ENCODE measurements around the gene ASB16.

ASB16 gene

DNA sequence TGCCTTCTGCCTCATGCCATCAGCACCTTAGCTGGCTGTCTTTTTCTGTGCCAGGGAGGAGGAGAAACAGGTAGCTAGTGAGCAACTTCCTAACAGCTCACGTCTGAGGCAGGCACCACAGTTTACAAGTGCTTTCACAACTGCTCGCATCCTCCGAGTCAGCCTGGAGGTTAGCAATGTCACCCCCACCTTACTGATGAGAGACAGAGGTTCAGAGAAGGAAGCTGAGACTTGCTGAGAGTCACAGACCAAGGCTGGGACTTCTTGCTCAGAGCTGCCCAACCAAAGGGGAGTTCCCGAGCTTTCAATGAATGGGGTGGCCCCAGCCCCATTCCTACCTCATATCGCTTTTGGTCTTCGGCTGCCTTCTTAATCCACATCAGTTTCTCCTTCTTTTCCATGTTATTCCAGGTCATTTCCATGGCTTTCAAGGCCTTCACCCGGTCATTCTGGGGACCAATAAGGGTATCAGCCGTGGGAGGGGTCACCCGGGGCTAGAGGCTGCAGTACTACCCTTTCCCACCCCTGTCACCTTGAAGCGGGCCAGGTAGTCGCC is 39.4 kb downstream of the ASB16 start:
- no peak for DNase-seq (ENCODE audit: low read depth, low spot score)

DNA sequence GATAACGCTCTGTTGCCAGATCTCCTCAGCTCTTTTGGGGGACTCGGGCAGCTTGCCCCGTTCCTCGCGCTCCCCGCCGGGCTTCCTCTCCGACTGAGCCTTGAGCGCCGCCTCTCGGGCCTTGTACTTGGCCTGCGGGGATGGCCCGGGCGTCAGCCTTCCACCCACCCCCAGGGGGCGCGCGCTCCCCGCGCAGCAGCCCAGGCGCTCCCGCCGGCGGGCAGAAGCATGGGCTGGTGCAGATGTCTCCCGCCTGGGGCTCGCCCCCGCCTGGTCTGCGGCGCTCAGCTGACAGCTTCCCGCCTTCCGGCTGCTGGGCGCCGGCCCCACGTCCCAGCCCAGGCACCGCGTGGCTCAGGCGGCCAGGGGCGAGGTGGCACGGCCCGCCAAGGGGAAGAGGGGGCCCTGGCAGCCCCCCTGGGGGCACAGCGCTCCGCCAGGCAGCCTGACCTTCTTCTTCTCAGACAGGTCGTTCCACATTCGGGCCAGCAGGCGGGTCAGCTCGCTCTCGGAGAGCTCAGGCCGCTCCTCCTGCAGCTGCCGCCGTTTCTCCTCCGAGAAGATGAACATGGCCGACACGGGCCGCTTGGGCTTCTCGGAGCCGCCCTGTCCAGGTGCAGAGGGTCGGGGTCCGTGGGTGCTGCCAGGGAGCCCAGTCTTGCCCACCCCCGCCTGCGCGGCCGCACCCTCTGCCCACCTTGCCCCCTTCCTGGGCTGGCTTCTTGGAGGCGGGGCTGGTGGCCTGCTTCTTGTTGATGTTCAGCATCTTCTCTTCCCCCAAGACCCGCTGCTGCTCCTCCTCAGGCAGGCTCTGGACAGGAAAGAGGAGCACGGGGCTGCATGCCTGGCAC is 40.1 kb downstream of the ASB16 start:
- DNase-seq (ENCODE audit: low read depth, low spot score) = peak; percentile 78

DNA sequence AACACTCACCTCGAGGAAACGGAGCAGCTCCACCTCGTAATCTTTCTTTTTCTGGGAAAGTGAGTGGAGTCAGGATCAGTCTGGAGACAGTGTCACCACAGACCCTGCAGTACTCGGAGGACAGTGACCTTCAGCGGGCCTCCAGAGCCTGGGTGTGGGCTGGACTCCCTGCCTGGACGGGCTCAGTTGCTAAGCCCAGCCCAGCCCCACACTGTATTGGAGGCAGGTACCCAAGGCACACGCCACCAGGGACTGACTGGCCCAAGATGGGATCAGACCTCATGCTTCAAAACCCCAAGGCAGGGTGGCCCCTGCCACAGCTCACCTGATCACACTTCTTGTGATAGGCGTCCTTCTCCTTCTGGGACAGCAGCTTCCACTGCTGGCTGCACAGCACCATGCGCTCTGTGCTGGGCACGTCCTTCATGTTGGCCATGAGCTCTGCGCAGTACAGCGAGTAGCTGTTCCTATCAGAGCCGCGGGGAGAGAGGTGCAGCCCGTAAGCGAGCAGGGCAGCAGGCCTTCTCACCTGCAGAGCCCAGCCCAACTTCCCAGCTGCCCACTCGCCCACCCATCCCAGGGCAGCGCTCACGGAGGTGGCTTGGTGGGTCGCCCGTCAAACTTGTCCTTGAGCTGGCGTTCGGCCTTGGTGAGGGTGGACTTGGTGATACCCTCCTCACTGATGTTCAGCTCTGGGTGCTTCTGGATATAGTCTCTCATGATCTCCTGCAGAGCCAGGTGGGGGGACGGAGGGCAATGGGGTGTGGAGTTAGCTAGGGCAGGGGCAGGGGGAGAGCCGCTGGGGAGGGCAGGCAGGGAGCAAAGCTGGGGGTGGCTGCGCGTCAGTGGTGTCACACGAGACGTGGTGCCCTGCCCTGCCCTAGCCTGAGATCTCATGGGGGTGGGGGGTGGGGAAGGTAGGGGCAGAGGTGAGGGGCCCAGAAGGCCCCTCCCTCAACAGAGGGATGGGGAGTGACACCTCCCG is 41.1 kb downstream of the ASB16 start:
- no peak for DNase-seq (ENCODE audit: low read depth, low spot score)

DNA sequence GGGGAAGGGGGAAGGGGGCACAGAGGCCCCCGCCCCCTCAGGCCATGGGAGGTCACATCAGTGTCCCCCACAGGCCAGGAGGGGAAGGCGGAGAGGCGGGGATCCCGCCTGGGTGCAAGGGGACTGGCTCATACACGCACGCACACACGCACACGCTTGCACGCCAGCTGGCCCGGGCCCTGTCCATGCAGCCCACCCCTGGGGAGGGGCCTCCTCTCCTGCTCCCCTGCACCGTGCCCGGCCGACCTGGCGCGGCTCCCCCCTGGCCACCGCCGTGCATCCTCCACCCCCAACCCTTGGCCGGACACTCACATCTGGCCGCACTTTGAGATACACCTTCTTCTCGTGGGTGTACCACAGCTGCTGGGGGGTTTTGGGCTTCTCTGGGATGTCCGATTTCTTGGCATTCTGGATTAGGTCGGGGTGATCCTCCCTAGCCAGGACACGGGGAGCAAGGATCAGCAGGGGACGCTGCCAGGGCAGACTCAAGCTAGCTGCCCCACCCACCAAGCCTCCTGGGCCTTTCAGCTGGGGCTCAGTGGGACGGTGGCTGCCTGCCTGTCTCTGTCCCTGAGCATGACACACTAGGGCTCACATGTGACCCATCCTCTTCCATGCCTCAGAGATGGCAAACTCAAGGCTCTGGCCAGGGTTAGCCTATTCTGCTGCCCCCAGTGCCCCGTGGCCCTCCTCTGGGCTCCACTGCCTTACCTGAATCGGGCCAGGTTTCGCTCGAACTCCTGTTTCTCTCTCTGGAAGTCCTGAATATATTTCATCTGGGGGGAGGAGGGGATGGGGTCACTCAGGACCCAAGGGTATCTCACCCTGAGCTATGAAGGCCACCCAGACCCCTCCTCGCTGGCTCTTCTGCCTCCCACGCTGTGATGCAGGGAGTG is 42.3 kb downstream of the ASB16 start:
- DNase-seq (ENCODE audit: low read depth, low spot score) = no peak

DNA sequence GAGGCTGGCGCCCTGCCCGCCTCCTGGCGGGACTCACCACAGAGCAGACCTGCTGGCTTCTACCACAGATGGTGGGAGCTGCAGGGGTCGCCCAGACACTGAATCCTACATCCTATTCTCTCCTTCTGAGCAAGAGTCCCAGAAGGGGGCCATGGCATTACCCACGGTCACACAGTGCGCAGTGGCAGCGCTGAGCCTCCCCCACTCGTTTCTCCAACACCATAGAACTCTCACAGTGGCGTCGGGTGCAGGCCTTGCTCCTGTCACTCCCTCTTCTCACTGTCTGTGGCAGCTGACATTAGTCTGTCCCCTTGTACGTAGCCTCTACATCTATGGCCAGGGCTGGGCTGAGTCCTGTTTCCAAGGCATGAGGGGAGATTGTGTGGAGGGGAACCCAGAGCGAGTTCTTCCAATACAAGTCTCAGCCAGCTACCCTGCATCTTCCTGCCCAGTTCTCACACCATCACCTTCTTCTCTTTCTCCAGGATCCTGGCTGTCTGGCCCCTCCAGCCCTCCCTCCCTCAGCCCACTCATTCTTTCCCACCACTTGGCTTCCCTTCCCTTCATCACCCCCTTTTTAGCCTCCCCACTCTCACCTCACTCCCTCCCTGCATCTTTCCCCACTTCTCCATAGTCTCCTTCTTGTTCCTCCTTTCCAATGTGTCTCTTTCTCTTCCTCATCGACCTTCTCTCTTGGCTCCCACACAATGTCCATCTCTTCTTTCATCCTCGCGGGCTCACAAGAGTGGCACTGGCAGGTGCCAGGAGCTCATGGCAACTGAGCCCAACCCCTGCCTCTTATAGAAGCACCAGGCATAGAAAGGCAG is 43.1 kb downstream of the ASB16 start:
- no peak for DNase-seq (ENCODE audit: low read depth, low spot score)

DNA sequence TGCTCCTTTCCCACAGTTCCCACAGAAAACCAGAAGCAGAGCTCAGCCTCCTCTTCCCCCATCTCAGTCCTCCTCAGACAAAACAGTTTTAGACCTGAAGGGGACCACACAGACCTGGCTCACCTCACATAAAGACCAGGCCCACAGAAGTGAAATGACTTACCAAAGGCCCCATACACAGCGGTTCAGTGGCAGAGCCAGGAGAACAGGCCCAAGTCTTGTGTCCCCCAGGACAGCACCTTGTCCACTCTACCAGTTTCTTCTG is 43.7 kb downstream of the ASB16 start:
- DNase-seq (ENCODE audit: low read depth, low spot score) = no peak

DNA sequence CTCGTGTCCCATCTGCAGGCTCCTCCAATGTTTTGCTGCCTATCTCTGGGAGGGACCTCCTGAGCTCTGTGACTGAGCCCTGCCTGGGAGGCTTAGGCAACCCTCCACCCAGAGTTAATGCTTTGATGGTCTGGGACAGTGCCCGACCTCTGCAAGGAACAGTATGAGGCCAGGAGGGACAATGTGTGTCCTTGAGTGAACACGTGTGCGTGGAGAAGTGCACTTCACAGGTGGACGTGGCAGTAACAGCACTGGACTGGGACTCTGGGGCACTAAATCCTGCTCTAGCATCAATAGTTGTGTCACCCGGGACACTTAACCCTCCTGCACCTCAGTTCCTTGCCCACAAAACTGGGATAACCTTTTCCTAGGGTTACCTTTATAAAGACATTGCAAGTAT is 44.4 kb downstream of the ASB16 start:
- no peak for DNase-seq (ENCODE audit: low read depth, low spot score)

DNA sequence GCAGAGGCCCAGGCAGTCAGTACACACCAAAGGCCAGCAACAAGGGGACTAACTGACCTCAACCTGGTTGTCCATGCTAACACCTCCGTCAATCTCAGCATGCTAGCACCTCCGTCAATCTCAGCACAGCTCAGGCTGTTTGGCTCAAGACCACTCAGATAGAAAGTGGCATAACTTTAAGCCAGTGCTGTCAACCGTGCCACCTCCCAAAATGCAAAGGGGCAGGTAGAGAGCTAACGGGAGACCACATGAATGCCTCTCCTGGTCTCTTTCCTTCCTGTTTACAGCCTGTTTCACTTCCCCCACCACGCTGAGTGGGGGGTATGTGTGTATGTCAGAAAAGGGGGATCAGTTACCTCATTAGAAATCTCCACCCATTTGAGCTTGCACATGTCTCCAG is 45.7 kb downstream of the ASB16 start:
- DNase-seq (ENCODE audit: low read depth, low spot score) = no peak

DNA sequence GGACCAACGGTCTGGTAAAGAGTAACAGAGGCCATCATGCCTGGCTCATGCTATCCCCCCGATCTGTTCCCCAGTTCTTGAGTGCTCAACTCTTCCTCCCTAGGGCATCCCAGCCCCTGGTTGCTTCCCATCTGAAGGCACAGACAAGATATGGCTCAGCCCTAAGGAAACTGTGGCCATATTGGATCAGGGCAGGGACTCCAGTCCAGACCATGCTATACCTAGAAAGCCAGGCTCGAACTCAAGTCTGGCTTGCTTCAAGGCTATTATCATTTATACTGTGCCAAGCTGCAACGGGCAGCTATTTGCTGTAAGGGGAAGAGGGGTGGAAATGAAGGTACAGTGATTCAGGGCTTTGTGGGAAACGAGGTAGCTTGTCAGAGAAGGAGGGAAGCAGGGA is 46.2 kb downstream of the ASB16 start:
- DNase-seq (ENCODE audit: low read depth, low spot score) = no peak

DNA sequence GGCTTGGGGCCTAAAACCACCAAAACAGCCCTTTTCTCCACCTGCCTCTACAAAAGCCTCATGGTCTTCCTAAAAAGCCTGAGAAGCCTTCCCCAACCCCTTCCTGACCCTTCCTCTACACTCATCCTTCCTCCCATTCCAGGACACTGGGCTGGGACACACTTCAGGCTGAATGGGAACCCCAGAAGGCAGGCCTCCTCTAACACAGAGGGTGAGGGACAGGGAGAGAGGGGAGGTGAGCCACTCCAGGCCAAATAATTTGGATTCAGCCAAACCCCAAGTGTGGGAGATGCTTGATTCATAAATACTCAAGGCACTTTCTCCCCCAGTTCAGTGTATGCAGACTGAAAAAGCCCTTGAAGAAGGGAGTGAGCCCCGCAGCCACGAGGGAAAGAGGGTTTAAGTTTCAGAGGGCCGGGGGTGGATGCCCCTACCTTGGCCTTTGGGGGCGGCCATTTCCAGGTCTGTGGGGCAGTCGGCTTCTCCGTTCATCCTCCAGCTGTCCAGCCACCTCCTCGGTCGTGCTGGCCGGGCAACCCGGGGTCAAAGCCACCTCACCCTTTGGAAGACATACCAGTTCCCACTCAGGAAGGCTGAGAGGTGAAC is 47.3 kb downstream of the ASB16 start:
- no peak for DNase-seq (ENCODE audit: low read depth, low spot score)

DNA sequence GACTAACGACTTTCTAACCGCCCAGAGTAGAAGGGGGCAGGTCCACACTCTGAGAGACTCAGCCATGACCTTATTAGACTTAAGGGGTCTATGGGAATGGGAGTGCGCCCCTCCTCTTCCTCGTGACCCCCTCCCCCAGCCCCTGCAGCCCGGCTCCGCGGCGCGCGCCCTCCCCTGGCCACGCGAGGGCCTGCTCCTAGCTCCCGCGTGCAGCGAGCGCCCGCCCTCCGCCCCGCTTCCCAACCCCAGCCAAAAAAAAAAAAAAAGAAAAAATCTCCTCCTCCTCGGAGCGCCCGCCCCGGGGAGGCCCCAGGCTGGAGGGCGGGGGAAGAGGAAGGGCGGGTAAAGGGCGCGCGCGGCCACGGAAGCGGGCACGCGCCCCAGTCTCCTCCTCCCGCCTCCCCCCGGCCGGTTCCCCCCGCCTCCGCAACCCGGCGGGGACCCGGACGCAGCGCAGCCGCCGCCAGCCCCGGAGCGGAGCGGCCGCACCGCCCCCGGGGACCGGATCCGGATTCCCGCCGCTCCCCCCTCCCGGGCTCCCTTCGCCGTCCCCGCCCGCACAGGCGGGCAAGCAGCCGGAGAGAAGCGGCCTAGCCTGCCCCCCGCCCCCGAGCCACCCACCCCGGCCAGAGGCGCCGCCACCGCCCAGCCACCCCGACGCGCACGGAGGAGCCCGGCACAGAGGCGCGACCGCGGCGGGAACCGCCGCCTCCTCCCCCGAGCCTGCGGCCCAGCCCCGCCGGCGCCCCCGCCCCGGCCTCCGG is 48.0 kb downstream of the ASB16 start:
- DNase-seq (ENCODE audit: low read depth, low spot score) = peak; percentile 73

DNA sequence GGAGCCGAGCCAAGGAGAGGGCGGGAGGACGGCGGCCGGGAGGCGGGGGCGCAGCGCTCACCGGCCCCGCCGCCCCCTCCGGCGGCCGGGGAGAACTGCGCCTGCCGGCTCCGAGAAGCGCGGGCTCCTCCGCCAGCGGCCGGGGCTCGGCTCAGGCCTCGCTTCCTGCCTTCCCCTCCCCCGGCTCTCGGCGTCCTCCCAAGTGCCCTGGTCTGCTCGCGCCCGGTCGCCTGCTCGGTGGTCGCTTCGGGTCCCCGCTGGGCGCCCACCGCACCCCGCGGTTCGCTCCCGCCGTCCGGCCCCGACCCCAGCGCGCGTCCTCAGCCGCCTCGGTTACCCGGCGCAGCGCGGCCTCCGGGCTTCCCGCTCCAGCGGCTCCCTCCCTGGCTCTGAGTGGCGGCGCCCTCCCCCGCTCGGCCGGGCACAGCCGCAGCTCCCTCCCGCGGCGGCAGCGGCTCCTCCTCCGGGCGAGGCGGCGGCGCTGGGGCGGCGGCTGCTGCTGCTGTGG is 48.7 kb downstream of the ASB16 start:
- peak; percentile 40 for DNase-seq (ENCODE audit: low read depth, low spot score)

DNA sequence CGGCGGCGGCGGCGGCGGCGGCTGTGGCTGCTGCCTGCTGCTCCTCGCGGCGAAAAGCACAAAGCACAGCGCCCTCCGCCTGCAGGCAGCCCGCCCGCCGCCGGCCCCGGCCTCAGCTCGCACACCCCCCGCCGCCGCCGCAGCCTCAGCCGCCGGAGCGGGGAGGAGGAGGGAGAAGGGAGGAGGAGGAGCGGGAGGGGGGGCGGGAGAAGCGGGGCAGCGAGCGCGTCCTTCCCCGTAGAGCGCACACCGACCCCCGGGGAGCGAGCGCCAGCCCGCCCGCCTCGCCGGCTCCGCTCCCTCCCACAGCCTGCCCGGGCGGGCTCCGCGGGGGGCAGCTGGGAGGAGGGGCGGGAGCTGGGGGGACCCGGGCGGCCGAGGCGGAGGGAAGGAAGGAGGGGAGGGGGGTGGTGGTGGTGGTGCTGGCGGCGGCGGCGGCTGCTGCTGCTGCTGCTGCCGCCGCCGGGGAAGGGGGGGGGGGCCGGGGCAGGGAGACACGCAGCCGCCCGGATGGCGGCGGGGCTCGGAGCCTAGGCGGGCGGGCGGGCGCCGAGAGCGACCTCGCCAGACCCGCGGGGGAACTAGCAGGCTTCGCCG is 49.2 kb downstream of the ASB16 start, which contains the start of gene UBTF:
Gene UBTF, minus strand, starts transcription at position 60 of the 597 bp plus-strand sequence. CDS start 1,446 bp downstream, outside the sequence.
- DNase-seq (ENCODE audit: low read depth, low spot score) = peak; percentile 38

DNA sequence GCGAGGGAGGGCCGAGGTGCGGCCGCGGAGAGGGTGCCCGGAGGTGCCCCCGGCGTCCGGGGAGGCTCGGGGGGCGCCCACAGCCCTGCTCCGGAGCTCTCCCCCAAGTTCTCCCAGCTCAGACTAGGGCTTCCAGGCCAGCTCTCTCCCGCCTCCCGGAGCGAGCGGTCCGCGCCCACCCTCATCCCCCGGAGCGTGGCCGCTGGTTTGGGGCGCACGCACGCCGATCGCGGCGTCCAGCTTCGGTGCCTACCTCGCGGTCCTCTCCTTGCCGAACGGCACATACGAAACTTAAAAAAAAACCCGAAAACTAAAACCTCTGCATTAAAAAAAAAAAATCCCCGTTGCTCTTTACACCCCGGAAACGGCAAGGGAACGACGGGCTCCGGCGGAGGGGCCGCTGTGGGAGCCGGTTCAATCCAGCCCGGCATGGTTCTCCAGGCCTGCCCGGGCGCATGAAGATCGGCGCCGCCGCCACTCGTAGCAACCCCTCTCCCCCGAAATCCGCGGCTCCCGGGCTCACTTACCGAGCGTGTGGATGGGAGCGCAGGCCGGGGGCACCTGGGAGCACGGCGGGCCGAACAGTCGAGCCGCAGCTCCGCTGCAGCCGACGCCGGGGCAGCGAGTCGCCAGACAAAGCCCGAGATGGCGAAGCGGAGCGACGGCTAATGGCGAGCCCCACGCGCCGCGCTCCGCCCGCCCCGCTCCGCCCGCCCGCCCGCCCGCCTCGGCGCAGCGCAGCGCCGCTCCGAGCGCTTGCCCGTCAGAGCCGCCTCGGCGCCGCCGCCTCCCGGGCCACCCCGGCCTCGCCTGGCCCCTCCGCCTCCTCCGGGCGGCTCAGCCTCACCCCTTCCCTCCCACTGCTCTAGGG is 49.9 kb downstream of the ASB16 start:
- no peak for DNase-seq (ENCODE audit: low read depth, low spot score)

DNA sequence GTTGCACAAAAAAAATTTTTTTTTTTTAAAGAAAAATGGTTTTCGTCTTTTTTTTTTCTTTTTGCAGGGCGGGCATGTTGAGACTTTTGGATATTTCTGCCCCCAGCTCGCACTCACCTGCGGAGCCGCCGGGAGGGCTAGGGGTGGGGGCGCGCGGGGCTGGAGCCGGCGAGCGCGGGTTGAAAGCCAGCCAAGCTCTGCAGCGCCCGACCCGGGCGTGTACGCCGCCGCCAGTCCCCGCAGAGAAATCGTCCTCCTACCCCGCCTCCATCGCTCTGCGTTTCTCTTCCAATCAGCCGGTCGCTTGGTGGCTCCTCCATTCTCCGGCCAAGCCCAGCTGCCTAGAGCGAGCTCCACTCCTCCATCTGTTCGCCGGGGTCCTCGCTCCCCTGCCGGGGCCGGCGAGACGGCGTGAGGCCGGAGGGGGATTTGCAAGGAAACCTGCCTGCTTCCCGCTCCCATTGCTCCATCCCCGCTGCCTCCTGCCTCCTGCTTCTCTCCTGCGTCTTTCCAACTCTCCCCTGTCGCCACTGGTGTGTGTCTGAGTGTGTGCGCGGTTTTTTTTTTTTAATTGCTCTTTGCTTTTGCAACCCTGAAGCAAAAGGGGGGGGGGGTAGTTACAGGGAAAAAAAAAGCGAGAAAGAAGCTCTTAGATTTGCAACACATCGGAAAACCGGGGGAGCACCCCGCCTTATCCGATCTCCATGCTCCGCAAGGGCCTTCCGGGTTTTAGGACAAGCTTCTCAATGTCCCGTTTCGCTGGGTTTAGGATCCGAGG is 50.8 kb downstream of the ASB16 start:
- no peak for DNase-seq (ENCODE audit: low read depth, low spot score)

DNA sequence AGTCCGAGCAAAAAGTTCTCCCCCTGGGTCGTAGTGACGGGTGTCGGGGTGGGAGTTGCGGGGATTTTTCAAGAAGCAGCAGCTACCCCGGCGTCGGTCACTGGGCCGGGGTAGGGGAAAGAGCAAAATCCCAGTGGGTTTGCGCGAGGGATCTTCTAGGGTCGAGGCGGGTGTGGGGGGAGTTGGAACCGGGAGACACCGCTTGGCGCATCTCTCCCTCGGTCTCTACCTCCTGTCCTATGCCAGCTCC is 51.3 kb downstream of the ASB16 start:
- no peak for DNase-seq (ENCODE audit: low read depth, low spot score)
